ENCODE data around the gene TMEM94.
"Not testable (repeated sequence)": the region's sequence is repeated elsewhere in the genome, so short reads cannot be mapped to it uniquely, and the experiment has no call there.

The TMEM94 gene

DNA sequence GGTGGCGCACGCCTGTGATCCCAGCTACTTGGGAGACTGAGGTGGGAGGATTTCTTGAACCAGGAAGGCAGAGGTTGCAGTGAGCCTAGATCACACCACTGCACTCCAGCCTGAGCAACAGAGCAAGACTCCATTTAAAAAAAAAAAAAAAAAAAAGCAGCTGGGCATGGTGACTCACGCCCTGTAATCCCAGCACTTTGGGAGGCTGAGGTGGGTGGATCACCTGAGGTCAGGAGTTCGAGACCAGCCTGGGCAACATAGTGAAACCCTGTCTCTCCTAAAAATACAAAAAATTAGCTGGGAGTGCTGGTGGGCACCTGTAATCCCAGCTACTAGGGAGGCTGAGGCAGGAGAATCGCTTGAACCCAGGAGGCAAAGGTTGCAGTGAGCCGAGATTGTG, 10.5 kb upstream of the TMEM94 start:
- DNase-seq, result not testable (repeated sequence)

DNA sequence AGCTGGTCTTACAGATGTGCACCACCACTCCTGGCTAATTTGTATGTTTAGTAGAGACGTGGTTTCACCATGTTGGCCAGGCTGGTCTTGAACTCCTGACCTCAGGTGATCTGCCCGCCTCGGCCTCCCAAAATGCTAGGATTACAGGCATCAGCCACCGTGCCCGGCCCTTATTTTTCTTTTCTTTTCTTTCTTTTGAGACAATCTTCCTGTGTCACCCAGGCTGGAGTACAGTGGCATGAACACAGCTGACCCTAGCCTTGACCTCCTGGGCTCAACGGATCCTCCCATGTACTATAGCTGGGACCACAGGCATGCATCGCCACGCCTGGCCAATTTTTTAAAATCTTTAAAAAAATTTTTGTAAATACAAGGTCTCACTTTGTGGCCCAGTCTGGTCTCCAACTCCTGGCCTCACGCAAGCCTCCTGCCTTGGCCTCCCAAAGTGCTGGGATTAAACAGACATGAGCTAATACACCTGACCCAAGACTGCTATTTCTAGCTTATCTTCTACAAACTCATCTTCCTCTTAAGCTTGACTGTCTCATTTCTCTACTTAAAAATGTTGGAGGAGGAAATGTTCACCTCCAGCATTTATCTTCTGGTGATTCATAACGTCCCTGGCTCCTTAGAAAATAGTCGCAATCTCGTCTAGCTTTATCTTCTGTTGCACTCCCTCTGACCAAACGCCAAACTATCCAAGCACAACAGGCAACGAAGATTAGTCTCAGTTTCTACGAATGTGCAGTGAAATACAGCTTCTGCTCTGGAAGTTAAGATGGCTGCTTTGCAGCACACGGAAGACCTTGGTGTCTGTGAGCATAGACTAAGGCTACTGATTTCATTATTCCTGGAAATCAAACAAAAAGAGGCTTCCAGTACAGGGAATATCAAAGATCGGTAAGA, 8.2 kb upstream of the TMEM94 start:
- DNase-seq, result no peak

DNA sequence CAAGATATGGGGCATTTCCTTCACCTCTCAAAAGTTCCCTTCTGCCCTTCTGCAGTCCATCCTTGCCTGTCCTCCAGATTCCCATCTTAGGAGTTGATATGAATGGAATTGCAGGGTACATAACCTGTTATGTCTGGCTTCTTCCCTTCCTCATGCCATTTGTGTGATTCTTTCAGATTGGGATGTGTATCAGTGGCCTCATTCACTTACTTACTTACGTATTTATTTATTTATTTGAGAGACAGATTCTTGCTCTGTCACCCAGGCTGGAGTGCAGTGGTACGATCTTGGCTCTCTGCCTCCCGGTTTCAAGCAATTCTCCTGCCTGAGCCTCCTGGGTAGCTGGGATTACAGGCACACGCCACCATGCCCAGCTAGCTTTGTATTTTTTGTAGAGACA, 6.2 kb upstream of the TMEM94 start:
- DNase-seq, result peak; percentile 34

DNA sequence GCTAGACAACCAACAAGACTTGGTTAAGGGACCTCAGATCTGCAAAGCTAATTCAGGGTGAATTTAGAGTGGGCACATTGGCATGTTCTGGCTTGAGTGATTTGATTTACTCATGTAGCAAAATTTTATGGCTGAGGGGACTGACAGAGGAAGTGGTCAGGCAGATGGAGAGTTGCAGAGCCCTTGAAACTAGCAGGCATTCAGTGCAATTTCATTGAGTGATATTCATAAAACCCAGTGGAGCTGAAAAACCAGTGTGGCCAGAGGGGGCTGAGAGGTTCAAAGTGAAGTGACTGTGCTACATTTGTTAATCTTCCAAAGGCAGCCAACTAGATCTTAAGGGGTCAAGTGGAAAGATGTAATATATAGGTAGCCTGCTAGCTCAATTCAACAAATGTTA, 2.2 kb upstream of the TMEM94 start:
- DNase-seq, result no peak

DNA sequence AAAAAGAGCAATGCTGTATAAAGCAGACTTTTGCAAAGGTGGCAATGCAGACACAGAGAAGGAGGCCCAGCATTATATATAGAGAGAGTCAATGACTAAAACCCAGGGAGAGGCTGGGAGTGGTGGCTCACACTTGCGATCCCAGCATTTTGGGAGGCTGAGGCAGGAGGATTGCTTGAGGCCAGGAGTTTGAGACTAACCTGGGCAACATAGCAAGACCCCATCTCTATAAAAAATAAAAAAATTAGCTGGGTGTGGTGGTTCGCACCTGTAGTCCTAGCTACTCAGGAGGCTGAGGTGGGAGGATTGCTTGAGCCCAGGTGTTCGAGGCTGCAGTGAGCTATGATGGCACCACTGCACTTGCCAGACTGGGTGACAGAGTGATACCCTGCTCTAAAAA, 1.8 kb upstream of the TMEM94 start:
- not testable (repeated sequence) for DNase-seq

DNA sequence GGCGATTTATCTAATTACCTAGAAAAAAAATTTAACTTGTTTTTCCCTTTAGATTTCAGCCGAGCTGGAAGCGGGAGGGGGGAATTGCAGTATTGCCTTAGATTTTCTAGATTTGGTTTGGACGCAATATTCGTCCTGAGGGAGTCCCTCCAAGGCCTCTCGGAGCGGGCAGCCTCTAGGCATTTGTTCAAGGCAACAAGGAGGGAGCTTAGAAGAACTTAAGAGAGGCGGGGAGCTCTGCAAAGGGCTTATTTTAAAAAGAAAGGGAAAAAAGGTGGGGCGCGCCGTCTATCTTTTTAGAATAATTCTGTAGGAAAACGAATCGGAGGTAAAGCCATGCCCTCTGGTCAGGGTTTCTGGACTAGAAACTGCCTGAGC, 407 bp upstream of the TMEM94 start:
- no peak for DNase-seq

DNA sequence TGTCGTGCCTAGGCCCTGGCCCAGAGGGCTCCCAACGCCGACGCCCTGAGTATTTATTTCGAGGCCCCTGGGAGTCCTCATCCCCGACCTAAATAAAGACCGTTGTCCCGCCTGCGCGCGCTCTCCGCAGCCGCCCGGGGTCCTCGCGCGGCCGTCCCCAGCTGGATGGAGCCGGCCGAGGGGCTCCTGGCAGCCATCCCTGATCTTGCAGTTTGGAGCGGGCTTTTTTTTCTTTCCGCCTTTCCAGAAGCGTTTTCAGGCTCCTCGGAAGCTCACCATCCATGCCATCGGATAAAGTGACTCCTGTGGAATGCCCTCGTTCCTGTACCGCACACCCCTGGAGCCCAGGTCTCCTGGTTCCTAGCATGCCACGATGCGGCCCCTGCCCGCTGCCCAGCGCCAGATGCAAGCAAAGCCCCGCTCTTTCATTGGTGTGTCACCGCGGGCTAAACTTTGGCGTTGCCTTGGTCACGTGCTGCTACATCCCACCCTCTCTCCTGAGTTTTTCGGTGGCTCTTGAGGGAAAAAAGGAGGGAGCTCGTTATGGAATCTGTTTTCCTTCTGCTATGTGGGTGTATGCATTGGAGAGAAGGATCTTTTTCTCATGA, 716 bp downstream of the TMEM94 start:
- DNase-seq, result peak; percentile 61

DNA sequence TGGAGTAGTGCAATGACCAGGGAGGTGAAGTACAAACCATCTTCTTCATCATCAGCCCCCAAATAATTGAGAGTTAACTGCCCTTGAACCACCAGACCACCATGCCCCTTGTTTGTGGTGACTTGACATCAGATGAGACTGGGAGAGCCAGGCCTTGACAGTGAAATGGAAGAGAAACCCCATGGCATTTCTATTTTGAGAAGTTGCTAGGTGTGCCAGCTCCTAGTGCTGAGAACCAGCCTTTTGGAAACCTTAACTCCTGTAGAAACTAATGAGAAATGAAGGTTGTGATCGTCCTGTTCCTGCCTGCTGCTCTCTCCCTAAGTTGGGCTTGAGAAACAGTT, 2.8 kb downstream of the TMEM94 start:
- DNase-seq, result no peak

DNA sequence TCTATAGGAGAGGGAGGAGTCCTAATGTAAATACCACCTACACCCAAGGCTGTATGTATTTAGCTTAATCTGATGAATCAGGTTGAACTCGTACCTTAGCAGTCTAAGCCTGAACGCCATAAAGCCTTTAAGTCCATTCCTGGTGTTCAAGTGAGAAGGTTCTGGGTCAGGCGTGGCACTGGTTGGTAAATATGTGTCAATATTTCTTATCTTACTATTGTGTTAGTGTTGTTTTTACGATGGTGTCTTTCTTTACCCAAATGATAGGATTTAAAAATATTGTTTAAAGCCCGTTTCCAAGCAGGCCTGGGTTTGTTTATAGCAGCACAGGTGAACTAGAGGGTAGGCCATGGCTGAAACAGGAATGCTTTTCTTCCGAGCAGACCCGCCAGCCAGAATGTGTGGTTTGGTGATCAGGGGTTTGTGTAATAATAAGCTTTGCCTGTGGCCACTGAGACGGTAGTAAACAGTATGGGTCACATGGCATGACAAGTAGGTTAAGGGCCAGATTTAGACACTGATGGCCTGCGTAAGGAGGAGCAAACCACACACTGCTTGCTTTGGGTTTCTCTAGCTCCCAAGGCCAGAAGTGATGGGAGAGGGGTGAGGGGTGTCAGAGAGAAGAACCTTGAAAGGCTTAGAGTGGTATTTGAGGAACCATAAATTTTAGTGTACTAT, 3.3 kb downstream of the TMEM94 start:
- DNase-seq, result no peak

DNA sequence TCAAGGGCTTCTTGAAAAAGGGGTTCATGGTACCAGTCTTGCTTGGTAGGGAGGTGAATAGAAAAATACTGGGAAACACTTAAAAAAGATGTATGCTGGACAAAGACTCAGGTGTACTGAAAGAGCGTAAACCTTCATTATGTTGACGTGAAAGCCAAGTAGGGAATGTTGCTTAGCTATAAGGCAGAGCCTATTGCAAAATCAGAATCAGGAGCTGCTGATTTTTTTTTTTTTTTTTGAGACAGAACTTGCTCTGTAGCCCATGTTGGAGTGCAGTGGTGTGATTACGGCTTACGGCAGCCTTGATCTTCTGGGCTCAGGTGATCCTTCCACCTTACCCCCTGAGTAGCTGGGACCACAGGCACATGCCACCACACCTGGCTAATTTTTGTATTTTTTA, 3.9 kb downstream of the TMEM94 start:
- DNase-seq, result no peak

DNA sequence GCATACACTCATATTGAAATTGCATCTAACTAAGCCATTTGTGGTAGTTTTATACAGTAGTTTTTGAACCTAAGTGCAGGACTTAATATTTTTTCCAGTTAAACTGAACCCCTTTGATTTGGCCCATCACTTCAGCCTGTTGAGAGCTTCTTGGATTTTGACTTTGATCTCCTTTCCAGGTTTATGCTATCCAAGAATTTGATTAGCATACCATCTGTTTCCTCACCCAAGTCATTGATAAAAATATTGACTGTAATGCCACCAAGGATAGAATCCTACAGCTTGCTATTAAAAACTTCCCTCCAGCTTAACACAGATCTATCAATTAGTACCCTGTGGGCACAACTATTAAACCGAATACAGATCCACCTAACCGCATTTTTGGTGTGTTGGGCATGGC, 7.2 kb downstream of the TMEM94 start:
- DNase-seq, result no peak

DNA sequence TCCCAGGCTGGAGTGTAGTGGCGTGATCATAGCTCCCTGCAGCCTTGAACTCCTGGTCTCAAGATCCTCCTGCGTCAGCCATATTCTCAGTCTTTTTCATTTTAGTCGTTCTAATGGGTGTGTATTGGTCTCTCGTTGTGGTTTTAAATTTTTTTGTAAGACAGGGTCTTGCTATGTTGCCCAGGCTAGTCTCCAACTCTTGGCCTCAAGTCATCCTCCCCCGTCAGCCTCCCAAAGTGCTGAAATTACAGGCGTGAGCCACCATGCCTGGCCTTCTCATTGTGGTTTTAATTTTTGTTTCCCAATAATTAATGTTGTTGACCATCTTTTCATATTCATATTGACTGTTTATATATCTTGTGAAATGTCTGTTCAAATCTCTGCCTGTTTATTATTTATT, 8.6 kb downstream of the TMEM94 start:
- no peak for DNase-seq

DNA sequence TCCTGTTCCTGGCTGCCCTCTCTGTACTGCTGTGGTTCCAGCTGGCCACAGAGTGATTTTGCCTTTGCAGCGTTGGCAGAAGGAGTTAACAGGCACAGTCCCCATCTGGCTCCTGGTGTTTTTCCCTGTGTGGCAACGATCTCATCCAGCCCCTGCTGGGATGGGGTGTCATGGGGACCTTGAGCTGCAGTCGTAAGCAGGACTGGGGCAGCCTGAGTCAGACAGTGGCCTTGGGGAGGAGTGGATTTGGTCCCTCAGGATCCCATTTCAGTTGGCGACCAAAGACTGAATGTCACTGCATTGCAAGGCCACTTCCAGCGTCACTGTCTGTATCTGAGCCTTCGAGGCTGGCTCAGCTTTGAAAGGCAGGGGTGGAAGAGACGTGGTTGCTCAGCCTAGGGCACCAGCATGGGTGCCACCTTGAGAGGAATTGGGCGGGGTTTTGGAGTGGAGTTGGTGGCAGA, 11.9 kb downstream of the TMEM94 start:
- DNase-seq, result no peak

DNA sequence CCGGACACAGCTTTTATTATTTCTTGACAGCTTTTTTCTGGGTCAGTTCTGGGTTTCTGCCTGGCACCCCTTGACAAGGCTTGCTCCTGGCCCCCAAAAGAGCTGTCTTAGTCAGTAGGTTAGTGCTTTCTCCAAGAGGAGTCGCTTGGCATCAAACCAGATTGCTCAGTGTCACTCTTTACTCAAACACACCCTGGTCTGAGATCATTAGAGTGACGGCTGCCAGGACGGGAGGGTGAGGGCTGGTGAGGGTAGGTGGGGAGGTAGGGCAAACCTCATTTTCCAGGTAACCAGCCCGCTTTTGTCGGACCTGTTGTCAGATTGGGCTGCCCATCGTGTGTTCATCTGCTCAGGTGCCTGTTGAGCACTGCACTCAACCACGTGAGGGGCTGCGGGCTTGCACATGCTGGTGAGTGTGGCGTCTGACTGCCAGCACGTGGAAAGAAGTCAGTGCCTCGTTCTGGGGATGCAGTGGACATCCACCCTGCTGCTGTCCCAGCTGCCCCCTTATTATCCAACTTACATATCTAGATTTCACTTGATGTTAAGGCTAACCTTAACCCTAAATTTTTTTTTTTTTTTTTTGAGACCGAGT, 12.4 kb downstream of the TMEM94 start:
- DNase-seq, result no peak

DNA sequence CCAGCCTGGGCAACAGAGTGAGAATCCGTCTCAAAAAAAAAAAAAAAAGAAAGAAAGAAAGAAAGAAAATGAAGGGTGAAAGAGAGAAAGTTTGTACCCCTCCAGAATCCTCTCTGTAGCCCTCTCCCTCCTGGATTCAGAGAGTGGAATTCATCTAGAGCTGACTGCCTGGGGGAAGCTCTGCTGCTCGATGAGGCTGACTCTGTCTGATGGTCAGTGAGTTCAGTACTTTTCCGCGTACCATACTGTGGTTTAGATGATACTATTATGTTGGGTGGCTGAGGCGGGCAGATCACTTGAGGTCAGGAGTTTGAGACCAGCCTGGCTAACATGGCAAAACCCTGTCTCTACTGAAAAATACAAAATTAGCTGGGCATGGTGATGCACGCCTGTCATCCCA, 14.8 kb downstream of the TMEM94 start:
- no peak for DNase-seq

DNA sequence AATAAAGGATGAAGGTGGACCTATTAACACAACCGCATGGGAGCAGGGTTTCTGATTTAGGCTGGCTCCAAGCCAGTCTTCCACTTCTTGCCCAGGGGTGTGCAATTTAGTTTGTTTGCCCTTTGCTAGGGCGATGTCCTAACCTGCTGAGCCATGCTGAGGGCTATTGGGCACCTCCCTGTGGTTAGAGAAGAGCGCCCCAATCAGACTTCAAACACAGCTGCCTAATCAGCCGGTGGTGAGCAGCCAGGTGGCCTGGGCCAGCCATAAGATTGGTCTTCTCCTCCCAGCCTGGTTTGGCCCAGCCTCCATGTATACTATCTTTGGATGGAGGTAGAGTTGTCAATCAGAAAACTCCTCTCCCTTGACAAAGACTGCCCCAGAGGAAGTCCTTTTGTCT, 15.7 kb downstream of the TMEM94 start:
- DNase-seq, result no peak

DNA sequence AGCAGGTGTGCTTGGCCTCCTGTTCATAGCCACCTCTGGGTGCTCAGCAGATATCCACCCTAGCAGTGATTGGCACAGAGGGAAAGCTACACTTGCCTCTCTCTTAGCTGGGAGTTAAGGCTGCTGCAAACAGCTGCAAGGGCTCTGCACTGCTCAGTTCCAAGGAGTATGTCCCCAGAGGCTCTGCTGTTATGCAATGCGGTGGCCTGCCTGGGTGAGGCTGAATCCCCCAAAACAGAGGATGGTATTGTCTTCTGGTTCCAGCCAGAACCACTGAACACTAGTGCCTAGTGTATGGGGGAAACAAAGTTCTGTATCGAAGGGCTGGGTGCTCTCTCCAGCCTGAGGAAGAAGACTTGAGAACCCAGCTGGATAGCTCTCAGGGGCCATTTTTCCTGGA, 16.8 kb downstream of the TMEM94 start:
- no peak for DNase-seq

DNA sequence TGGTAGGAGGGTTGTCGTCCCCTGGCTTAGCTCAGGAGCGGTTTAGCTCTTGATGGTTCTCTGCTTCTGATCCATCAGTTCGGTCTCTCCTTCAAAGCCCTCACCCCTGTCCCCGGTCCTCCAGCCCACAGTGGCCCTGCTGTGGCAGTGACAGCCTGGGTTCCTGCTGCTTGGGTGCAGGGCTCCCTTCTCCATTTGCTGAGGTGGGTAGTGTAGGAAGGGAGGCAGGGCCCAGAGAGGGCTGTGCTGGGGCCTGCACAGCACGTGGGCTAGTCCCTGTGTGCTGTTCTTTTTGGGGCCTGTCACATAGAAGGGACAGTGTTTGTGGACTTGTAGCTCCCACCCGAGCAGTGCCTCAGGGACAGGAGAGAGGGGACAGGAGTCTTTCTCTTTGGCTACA, 18.3 kb downstream of the TMEM94 start:
- DNase-seq, result no peak

DNA sequence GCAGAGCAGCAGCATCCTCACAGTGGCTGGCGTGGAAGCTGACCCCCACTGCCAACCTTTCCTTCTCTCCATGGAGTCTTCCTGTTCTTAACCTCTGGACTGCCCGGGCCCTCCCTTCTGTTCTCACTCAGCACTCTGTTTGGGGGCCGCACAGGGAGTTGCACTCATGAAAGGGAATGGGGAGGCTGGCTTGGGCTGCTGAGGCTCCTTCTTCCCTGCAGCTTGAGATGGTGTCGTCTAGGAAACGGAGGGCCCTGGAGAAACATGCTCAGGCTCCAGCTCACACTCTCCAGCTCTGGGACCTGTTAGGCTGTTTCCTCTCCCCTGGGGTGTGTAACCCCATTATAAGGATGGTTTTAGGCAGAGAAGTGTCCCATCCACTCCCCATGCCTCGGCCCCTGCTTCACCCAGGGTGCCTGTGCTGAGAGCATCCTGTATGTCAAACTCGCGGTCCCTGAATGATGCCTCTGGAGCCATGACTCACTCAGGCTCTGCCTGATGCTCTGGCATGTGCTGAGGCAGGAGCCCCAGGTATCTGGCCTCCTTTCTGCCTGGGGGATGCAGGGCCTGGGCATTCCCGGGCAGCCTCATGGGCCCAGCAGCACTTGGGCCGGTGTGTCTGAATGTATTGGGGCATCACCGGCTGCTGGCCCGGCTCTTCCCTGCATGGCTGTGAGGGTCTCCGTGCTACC, 18.9 kb downstream of the TMEM94 start:
- DNase-seq, result peak; percentile 21

DNA sequence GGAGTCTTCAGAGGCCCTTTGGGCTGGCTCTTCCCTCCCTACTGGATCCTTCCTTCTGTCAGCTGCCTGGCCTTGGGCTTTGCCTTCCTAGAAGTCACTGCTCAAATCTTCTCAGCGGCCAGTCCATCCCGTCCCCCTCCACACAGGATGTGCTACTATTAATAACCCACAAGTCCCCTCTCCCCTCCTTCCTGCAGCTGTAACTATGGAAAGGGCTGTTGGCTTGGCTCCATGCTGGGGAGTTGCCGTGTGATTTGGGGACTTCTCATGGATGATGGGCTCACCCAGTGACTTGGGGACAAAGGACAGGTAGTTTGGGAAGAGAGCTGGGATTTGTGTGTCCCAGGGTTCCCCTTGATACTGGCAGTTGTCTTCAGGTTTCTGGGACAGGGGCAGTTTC, 19.4 kb downstream of the TMEM94 start:
- peak; percentile 40 for DNase-seq

DNA sequence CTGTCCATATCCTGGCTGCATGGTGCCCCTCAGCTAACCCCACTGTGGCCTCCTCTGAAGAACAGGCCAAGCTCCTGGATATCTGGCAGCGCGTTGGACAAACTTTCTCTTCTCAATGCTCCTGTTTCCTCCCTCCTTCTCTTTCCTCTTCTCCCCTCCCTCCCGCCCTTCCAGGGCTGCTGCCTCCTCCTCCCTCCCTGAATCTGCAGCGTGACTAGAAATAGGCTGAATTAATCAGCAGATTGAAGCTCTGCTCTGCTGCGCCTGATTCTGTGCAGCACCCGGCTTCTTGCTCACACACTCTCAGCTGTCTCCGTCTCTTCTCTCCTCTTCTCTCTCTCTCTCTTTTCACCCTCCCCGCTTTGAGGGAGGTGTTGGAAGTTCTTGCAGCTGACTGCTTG, 19.8 kb downstream of the TMEM94 start:
- DNase-seq, result peak; percentile 23

DNA sequence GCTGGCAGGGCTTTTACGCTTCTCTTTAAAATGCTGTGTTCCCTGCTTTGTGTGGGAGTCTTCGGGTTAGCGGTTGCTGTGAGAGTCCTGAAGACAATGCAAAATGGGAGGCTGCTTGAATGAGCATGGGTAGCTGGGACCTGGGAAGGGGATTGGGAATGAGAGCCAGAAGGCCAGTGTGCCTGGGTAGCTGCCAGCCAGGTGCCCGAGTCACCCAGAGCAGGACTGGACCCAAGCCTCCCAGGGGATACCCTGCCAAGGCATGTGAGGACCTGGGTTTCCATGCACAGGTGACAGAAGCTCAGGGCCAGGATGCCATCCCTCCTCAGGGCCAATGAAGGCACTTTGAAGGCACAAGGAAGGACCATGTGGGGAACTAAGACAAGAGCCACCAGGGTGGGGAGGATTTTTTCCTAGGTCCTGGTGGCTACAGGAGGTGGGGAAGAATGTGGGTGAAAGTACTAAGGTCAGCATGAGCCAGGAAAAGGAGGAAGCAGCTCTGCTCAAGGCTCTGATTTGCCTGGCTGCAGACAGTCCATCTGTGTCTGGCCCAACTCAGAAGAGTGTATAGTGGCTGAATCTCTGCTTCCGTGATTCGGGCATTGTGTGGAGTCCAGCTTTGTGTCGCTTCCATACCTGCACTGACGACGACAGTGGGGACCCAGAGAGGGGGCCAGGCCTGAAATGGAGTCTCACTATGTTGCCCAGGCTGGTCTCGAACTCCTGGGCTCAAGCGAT, 20.5 kb downstream of the TMEM94 start:
- no peak for DNase-seq

Measured in fibroblast of skin of scalp (primary cell).